SK-N-MC (cell line): ENCODE data around the gene PRKCB.

Experiments
- DNase-seq: peaks from one replicate; pipeline ENCODE4 v3.0.0-alpha.2; 2011; ENCODE audit warnings: low read depth, low spot score
- H3K27ac ChIP-seq: fragments of 200-600 bp; sonication (generic); 2 replicates; pipeline ENCODE4 v1.5.1; 2016; ENCODE audit warnings: mixed run types
- H3K36me3 ChIP-seq: fragments of 200-600 bp; sonication (generic); 2 replicates; pipeline ENCODE4 v1.6.1; 2017; ENCODE audit warnings: antibody characterized with exemption, low read length, mixed read lengths; ENCODE audit not compliant: insufficient read depth
- H3K4me3 ChIP-seq: fragments of 200-600 bp; sonication (generic); 2 replicates; pipeline ENCODE4 v1.5.1; 2016
- H3K9ac ChIP-seq: fragments of 200-600 bp; sonication (generic); 2 replicates; pipeline ENCODE4 v1.8.0; 2017; ENCODE audit warnings: mixed run types, mixed read lengths; ENCODE audit not compliant: insufficient read length
- H3K9me3 ChIP-seq: fragments of 200-600 bp; sonication (generic); 2 replicates; pipeline ENCODE4 v1.6.1; 2017; ENCODE audit warnings: low read depth, mild to moderate bottlenecking, antibody characterized with exemption, low read length, moderate library complexity, mixed read lengths
- EZH2 ChIP-seq: fragments of 200-600 bp; sonication (generic); IDR thresholded peaks from one replicate; pipeline ENCODE4 v1.6.1; 2017; ENCODE audit warnings: antibody characterized with exemption
- FOXP2 ChIP-seq: optimal IDR thresholded peaks from 2 replicates; pipeline ENCODE3; 2011; ENCODE audit warnings: mild to moderate bottlenecking, moderate library complexity; ENCODE audit not compliant: insufficient read depth; ENCODE audit errors: extremely low read length, control extremely low read depth
- POLR2AphosphoS5 ChIP-seq: IDR thresholded peaks from 2 replicates; pipeline ENCODE4 v1.6.1; 2012; ENCODE audit warnings: mild to moderate bottlenecking, low read depth, low read length, borderline replicate concordance

Gene PRKCB

GRCh38 chr16:23986455-23986854, 150.7 kb downstream of the PRKCB start:
- Histone ChIP-seq H3K27ac (no peak overlapping the region), H3K9ac (no peak overlapping the region), H3K9me3 (no peaks in the 10 kb centered on the region), H3K36me3 (peaks cover 25% of the 10 kb centered on the region), H3K4me3 (no peak overlapping the region)
- DNase-seq = no peak
- no peak for TF ChIP-seq POLR2AphosphoS5
- no peak for TF ChIP-seq FOXP2
- no peak for TF ChIP-seq EZH2

- DNase-seq = no peak
- Histone ChIP-seq H3K4me3 (no peak overlapping the region), H3K9me3 (no peaks in the 10 kb centered on the region), H3K36me3 (peaks cover 30% of the 10 kb centered on the region), H3K27ac (no peak overlapping the region), H3K9ac (no peak overlapping the region)
- no peak for TF ChIP-seq FOXP2
- no peak for TF ChIP-seq POLR2AphosphoS5
- no peak for TF ChIP-seq EZH2
Observed at GRCh38 chr16:23987443-23987842, 151.7 kb downstream of the PRKCB start.

GRCh38 chr16:23990507-23990906, 154.7 kb downstream of the PRKCB start:
- no peak overlapping the region for H3K4me3 ChIP-seq
- H3K9me3 ChIP-seq = no peaks in the 10 kb centered on the region
- no peak for DNase-seq
- H3K36me3 ChIP-seq = peaks cover 35% of the 10 kb centered on the region
- no peak overlapping the region for H3K9ac ChIP-seq
- TF ChIP-seq POLR2AphosphoS5 (no peak), FOXP2 (no peak), EZH2 (no peak)
- H3K27ac ChIP-seq = no peak overlapping the region

- no peaks in the 10 kb centered on the region for H3K9me3 ChIP-seq
Observed at GRCh38 chr16:23991066-23991465, 155.3 kb downstream of the PRKCB start.

GRCh38 chr16:23994615-23995014, 158.8 kb downstream of the PRKCB start:
- no peak for DNase-seq

More at GRCh38 chr16:23991066-23991465, 155.3 kb downstream of the PRKCB start:
- H3K4me3 ChIP-seq = no peak overlapping the region
- H3K27ac ChIP-seq = no peak overlapping the region
- H3K36me3 ChIP-seq = peaks cover 36% of the 10 kb centered on the region
- DNase-seq = no peak
- H3K9ac ChIP-seq = no peak overlapping the region
- TF ChIP-seq FOXP2 = no peak
- TF ChIP-seq POLR2AphosphoS5 = no peak
- no peak for TF ChIP-seq EZH2

GRCh38 chr16:23996258-23996955, 160.6 kb downstream of the PRKCB start:
- H3K9ac ChIP-seq = no peak overlapping the region
- H3K9me3 ChIP-seq = no peaks in the 10 kb centered on the region
- H3K36me3 ChIP-seq = peaks cover 18% of the 10 kb centered on the region; the same call in 1 of the 2 replicates
- no peak overlapping the region for H3K4me3 ChIP-seq
- TF ChIP-seq FOXP2 (no peak), EZH2 (no peak), POLR2AphosphoS5 (no peak)
- H3K27ac ChIP-seq = no peak overlapping the region
- DNase-seq = no peak

More at GRCh38 chr16:23994615-23995014, 158.8 kb downstream of the PRKCB start:
- no peak overlapping the region for H3K27ac ChIP-seq
- no peaks in the 10 kb centered on the region for H3K9me3 ChIP-seq
- H3K4me3 ChIP-seq = no peak overlapping the region
- no peak overlapping the region for H3K9ac ChIP-seq
- H3K36me3 ChIP-seq = peaks cover 21% of the 10 kb centered on the region; the same call in 1 of the 2 replicates
- TF ChIP-seq POLR2AphosphoS5 = no peak
- TF ChIP-seq EZH2 = no peak
- no peak for TF ChIP-seq FOXP2

- Histone ChIP-seq H3K4me3 (no peak overlapping the region), H3K9me3 (no peaks in the 10 kb centered on the region), H3K27ac (no peak overlapping the region), H3K9ac (no peak overlapping the region), H3K36me3 (peaks cover 16% of the 10 kb centered on the region; the same call in 1 of the 2 replicates)
- no peak for TF ChIP-seq POLR2AphosphoS5
- TF ChIP-seq EZH2 = no peak
- TF ChIP-seq FOXP2 = no peak
- no peak for DNase-seq
Observed at GRCh38 chr16:23998771-23999170, 163.0 kb downstream of the PRKCB start.

GRCh38 chr16:23999663-24000062, 163.9 kb downstream of the PRKCB start:
- H3K9ac ChIP-seq = no peak overlapping the region
- H3K36me3 ChIP-seq = peaks cover 14% of the 10 kb centered on the region; the same call in 1 of the 2 replicates
- H3K9me3 ChIP-seq = no peaks in the 10 kb centered on the region
- no peak for DNase-seq
- no peak overlapping the region for H3K4me3 ChIP-seq
- H3K27ac ChIP-seq = no peak overlapping the region
- no peak for TF ChIP-seq FOXP2
- no peak for TF ChIP-seq EZH2
- TF ChIP-seq POLR2AphosphoS5 = no peak

GRCh38 chr16:24001710-24002109, 165.9 kb downstream of the PRKCB start:
- no peak overlapping the region for H3K9ac ChIP-seq
- no peak overlapping the region for H3K27ac ChIP-seq
- no peak for TF ChIP-seq POLR2AphosphoS5
- TF ChIP-seq FOXP2 = no peak
- no peak for TF ChIP-seq EZH2
- no peak for DNase-seq
- H3K36me3 ChIP-seq = peaks cover 8% of the 10 kb centered on the region; the same call in 1 of the 2 replicates
- no peaks in the 10 kb centered on the region for H3K9me3 ChIP-seq
- H3K4me3 ChIP-seq = no peak overlapping the region
